ENCODE data around the gene DMAC2.

- TF ChIP-seq, protein P1, sequence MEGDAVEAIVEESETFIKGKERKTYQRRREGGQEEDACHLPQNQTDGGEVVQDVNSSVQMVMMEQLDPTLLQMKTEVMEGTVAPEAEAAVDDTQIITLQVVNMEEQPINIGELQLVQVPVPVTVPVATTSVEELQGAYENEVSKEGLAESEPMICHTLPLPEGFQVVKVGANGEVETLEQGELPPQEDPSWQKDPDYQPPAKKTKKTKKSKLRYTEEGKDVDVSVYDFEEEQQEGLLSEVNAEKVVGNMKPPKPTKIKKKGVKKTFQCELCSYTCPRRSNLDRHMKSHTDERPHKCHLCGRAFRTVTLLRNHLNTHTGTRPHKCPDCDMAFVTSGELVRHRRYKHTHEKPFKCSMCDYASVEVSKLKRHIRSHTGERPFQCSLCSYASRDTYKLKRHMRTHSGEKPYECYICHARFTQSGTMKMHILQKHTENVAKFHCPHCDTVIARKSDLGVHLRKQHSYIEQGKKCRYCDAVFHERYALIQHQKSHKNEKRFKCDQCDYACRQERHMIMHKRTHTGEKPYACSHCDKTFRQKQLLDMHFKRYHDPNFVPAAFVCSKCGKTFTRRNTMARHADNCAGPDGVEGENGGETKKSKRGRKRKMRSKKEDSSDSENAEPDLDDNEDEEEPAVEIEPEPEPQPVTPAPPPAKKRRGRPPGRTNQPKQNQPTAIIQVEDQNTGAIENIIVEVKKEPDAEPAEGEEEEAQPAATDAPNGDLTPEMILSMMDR (IDR thresholded peaks at IDR 0.05), result no peak
- TF ChIP-seq POLR2A (IDR thresholded peaks at IDR 0.05), result no peak
Observed at GRCh38 chr19:41421314-41421713, 18.4 kb downstream of the DMAC2 start.
